A549 (cell line): Measurements from ENCODE around the gene CTNND1. TPM values are rescaled to one million over a fixed set of nuclear protein-coding genes. Genes with fewer than 3 reads are reported as not detected.
"Not testable (repeated sequence)": the region's sequence is repeated elsewhere in the genome, so short reads cannot be mapped to it uniquely, and the experiment has no call there.

ENCODE experiments used
- ATAC-seq, 2 experiments: fragments of 200-7000 bp in 1 of 2; fragments of >200 bp in 1 of 2; cut with Nextera tagmentation in 1 of 2; cut with Tn5 transposase in 1 of 2; 3 replicates each; pipeline versions ENCODE4 v1.8.0 to v1.9.1; 2018 to 2020; ENCODE audit warnings: mild to moderate bottlenecking in 1 of 2, moderate library complexity in 1 of 2
- CTCF ChIA-PET: fragments of 300-600 bp; sonication (Branson Sonifier 250); formaldehyde crosslinking; extraction: SDS; loops from one replicate; lab custom pipeline; 2021; ENCODE audit warnings: antibody characterized with exemption, inconsistent platforms; lab: Yijun Ruan, JAX
- POLR2A ChIA-PET: fragments of 350-600 bp; formaldehyde crosslinking; extraction: SDS; loops from one replicate; lab custom pipeline; 2021; ENCODE audit warnings: antibody characterized with exemption, inconsistent platforms; lab: Yijun Ruan, JAX
- DNase-seq, 2 experiments: peaks; one replicate each; pipeline versions ENCODE4 v3.0.0 to v3.0.0-alpha.2; 2011 to 2016; ENCODE audit warnings: low read depth in 1 of 2, low spot score in 1 of 2
- FAIRE-seq: peaks from 2 replicates; lab custom pipeline; 2011; peaks lifted over from hg19 to GRCh38; lab: Jason Lieb, UNC
- H3K27ac ChIP-seq, 2 experiments: fragments of >200 bp; sonication (Bioruptor Twin); formaldehyde crosslinking; 3 replicates each; pipeline ENCODE4 v1.5.1; 2016 to 2017
- H3K4me1 ChIP-seq: fragments of >200 bp; sonication (Bioruptor Twin); formaldehyde crosslinking; 3 replicates; pipeline ENCODE4 v1.6.1; 2016
- H3K4me2 ChIP-seq: fragments of >200 bp; sonication (Bioruptor Twin); formaldehyde crosslinking; 3 replicates; pipeline ENCODE4 v1.6.1; 2016
- H3K4me3 ChIP-seq: fragments of >200 bp; sonication (Bioruptor Twin); formaldehyde crosslinking; 3 replicates; pipeline ENCODE4 v1.5.1; 2016
- H3K9me3 ChIP-seq: fragments of >200 bp; sonication (Bioruptor Twin); formaldehyde crosslinking; 3 replicates; pipeline ENCODE4 v1.6.1; 2016
- BHLHE40 ChIP-seq: IDR thresholded peaks from 2 replicates; pipeline ENCODE4 v1.6.1; 2012; ENCODE audit warnings: low read depth, low read length, inconsistent platforms
- CEBPB ChIP-seq, 2 experiments: fragments of >200 bp in 1 of 2; sonication (Bioruptor Twin) in 1 of 2; formaldehyde crosslinking in 1 of 2; IDR thresholded peaks; 2 replicates each; pipeline ENCODE4 v1.6.1; 2012 to 2016
- CHD4 ChIP-seq: fragments of 200-600 bp; sonication (generic); IDR thresholded peaks from 2 replicates; pipeline ENCODE4 v1.6.1; 2016; ENCODE audit warnings: antibody characterized with exemption, mild to moderate bottlenecking, borderline replicate concordance
- EHF ChIP-seq: fragments of 250-450 bp; sonication (Bioruptor Pico); IDR thresholded peaks from 2 replicates; pipeline ENCODE4 v1.5.0; 2020; ENCODE audit warnings: mild to moderate bottlenecking
- GATA3 ChIP-seq: IDR thresholded peaks from 2 replicates; pipeline ENCODE4 v1.6.1; 2012; ENCODE audit warnings: borderline replicate concordance
- HOXB5 ChIP-seq: fragments of 250-450 bp; sonication (Bioruptor Pico); IDR thresholded peaks from 2 replicates; pipeline ENCODE4 v1.5.0; 2020; ENCODE audit warnings: mild to moderate bottlenecking, moderate library complexity
- JUN ChIP-seq, 2 experiments: fragments of >200 bp; sonication (Bioruptor Twin); formaldehyde crosslinking; IDR thresholded peaks; 2 replicates in 1 of 2; 3 replicates in 1 of 2; pipeline ENCODE4 v1.6.1; 2016 to 2017
- JUNB ChIP-seq: fragments of >200 bp; sonication (Bioruptor Twin); formaldehyde crosslinking; IDR thresholded peaks from 2 replicates; pipeline ENCODE4 v1.6.1; 2016
- KDM5A ChIP-seq: fragments of 200-600 bp; sonication (generic); IDR thresholded peaks from 2 replicates; pipeline ENCODE4 v1.6.1; 2016; ENCODE audit warnings: antibody characterized with exemption, mild to moderate bottlenecking
- MAZ ChIP-seq: fragments of 150-350 bp; IDR thresholded peaks from 2 replicates; pipeline ENCODE4 v1.6.1; 2014; ENCODE audit warnings: antibody characterized with exemption, low read depth, low read length, borderline replicate concordance
- NFE2L2 ChIP-seq: fragments of 150-350 bp; conservative IDR thresholded peaks from 2 replicates; pipeline ENCODE4 v1.6.1; 2014; ENCODE audit warnings: low read length
- NPAS2 ChIP-seq: fragments of 250-450 bp; sonication (Bioruptor Pico); IDR thresholded peaks from 2 replicates; pipeline ENCODE4 v1.8.0; 2022; ENCODE audit warnings: mild to moderate bottlenecking, moderate library complexity, borderline replicate concordance
- RAD21 ChIP-seq, 2 experiments: fragments of >200 bp in 1 of 2; sonication (Bioruptor Twin) in 1 of 2; formaldehyde crosslinking in 1 of 2; IDR thresholded peaks in 1 of 2; conservative IDR thresholded peaks in 1 of 2; 2 replicates in 1 of 2; 3 replicates in 1 of 2; pipeline ENCODE4 v1.6.1; 2012 to 2018; ENCODE audit warnings: inconsistent platforms in 1 of 2
- RARB ChIP-seq: fragments of 250-450 bp; sonication (Bioruptor Pico); IDR thresholded peaks from 2 replicates; pipeline ENCODE4 v1.8.0; 2021; ENCODE audit warnings: mild to moderate bottlenecking, moderate library complexity
- RFX5 ChIP-seq: fragments of 450-650 bp; IDR thresholded peaks from 2 replicates; pipeline ENCODE4 v1.7.1; 2014; ENCODE audit warnings: antibody characterized with exemption, mild to moderate bottlenecking, moderate library complexity
- TP53 ChIP-seq: fragments of 250-450 bp; sonication (Bioruptor Pico); IDR thresholded peaks from 2 replicates; pipeline ENCODE4 v1.5.0; 2021; ENCODE audit warnings: mild to moderate bottlenecking, moderate library complexity
- WGBS: methylation state at CpG from one replicate; pipeline ENCODE4 v1.1.6; 2017; ENCODE audit errors: missing lambda C conversion rate; 5-methylcytosine and 5-hydroxymethylcytosine counted together
- polyA plus RNA-seq, 4 experiments: library from polyadenylated mRNA; depleted of rRNA in 3 of 4; stranded (reverse); fragments of >200 nt; fragmentation: RNase III in 1 of 4; extraction: RNeasy Plus Mini Kit Qiagen cat#74134 plus additional on column Dnase treatment in 1 of 4; gene quantifications; 2 replicates in 3 of 4; 3 replicates in 1 of 4; pipeline ENCODE4 v1.2.3, GENCODE V29; 2011 to 2017
- TF ChIP-seq, protein P1 (sequence below): IDR thresholded peaks from 2 replicates; pipeline ENCODE4 v1.6.1; 2012; ENCODE audit warnings: low read depth, borderline replicate concordance
- TF ChIP-seq, protein P2 (sequence below): fragments of >200 bp; sonication (Bioruptor Twin); formaldehyde crosslinking; IDR thresholded peaks from 3 replicates; pipeline ENCODE4 v1.5.1; 2016
- TF ChIP-seq, protein P3 (sequence below): fragments of >200 bp; sonication (Bioruptor Twin); formaldehyde crosslinking; IDR thresholded peaks from 2 replicates; pipeline ENCODE4 v1.6.1; 2016
- TF ChIP-seq, protein P4 (sequence below): fragments of 200-600 bp; sonication (generic); IDR thresholded peaks from 2 replicates; pipeline ENCODE4 v1.6.1; 2016; ENCODE audit warnings: antibody characterized with exemption, mild to moderate bottlenecking, moderate library complexity

CTNND1 gene
- polyA plus RNA-seq, 2 of the 4 experiments (the other 2 are of a cell fraction): 72.8 to 146 TPM

DNA sequence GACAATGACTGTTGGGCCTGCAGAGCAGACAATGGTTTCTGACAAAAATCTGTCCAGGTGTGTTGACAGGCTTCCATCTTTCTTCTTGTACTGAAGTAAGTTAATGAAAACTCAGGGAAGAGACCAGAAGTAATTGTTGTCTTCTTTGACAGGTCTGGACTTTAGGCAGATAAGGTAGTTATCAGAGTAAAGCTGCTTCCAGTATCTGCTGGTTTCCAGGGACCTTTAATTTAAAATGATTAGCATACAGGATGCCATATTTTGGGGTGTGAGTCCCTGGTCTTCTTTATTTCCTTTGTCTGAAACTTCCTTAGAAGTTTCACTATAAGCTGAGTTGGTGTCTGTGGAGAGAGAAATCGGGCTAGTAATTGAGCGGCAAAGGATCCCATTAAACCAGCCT lies 47.8 kb upstream of the CTNND1 start:
- WGBS: 88% methylated on average over 2 of the region's 2 CpGs
- CTCF ChIA-PET: interaction anchor here (1.0 to 5.4 kb wide), 3 partner anchors 10 to 87 kb away, joined by 3 to 19 read pairs (median 5); no protein-coding TSS in a partner anchor
- peak overlapping the region; percentile 92 to 96; a peak in 3 of 6 replicates for H3K27ac ChIP-seq

DNA sequence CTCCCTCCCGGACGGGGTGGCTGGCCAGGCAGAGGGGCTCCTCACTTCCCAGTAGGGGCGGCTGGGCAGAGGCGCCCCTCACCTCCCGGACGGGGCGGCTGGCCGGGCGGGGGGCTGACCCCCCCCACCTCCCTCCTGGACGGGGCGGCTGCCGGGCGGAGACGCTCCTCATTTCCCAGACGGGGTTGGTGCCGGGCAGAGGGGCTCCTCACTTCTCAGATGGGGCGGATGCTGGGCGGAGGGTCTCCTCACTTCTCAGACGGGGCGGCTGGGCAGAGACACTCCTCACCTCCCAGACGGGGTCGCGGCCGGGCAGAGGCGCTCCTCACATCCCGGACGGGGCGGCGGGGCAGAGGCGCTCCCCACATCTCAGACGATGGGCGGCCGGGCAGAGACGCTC lies 44.9 kb upstream of the CTNND1 start:
- H3K27ac ChIP-seq, CTCF ChIA-PET, H3K4me3 ChIP-seq, H3K4me2 ChIP-seq, FAIRE-seq, POLR2A ChIA-PET, H3K9me3 ChIP-seq, DNase-seq, ATAC-seq: not testable (repeated sequence)
- peaks cover 18% of the 10 kb centered on the region for H3K4me1 ChIP-seq
- WGBS: 100% methylated on average over 7 of the region's 34 CpGs

More for the DNA sequence above, 47.8 kb upstream of the CTNND1 start:
- FAIRE-seq (no peak), ATAC-seq (no peak), DNase-seq (no peak)
- TF ChIP-seq BHLHE40: no peak
- TF ChIP-seq NFE2L2: no peak
- no peak for TF ChIP-seq GATA3
- TF ChIP-seq JUN (IDR thresholded peaks at IDR 0.05): no peak
- TF ChIP-seq, protein P1, sequence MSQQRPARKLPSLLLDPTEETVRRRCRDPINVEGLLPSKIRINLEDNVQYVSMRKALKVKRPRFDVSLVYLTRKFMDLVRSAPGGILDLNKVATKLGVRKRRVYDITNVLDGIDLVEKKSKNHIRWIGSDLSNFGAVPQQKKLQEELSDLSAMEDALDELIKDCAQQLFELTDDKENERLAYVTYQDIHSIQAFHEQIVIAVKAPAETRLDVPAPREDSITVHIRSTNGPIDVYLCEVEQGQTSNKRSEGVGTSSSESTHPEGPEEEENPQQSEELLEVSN: no peak
- TF ChIP-seq RFX5: no peak
- TF ChIP-seq RARB (CRISPR knock-in tag): no peak
- TF ChIP-seq TP53 (CRISPR knock-in tag): no peak
- TF ChIP-seq MAZ: no peak
- TF ChIP-seq RAD21 (conservative IDR thresholded peaks at IDR 0.05 in 1 of 2, IDR thresholded peaks at IDR 0.05 in 1 of 2): no peak
- TF ChIP-seq CHD4: no peak
- no peak for TF ChIP-seq NPAS2 (CRISPR knock-in tag)
- no peak for TF ChIP-seq CEBPB (IDR thresholded peaks at IDR 0.05)
- TF ChIP-seq, protein P2, sequence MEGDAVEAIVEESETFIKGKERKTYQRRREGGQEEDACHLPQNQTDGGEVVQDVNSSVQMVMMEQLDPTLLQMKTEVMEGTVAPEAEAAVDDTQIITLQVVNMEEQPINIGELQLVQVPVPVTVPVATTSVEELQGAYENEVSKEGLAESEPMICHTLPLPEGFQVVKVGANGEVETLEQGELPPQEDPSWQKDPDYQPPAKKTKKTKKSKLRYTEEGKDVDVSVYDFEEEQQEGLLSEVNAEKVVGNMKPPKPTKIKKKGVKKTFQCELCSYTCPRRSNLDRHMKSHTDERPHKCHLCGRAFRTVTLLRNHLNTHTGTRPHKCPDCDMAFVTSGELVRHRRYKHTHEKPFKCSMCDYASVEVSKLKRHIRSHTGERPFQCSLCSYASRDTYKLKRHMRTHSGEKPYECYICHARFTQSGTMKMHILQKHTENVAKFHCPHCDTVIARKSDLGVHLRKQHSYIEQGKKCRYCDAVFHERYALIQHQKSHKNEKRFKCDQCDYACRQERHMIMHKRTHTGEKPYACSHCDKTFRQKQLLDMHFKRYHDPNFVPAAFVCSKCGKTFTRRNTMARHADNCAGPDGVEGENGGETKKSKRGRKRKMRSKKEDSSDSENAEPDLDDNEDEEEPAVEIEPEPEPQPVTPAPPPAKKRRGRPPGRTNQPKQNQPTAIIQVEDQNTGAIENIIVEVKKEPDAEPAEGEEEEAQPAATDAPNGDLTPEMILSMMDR: no peak
- no peak for TF ChIP-seq EHF (CRISPR knock-in tag)
- no peak for TF ChIP-seq KDM5A
- no peak for TF ChIP-seq JUNB
- TF ChIP-seq, protein P3, sequence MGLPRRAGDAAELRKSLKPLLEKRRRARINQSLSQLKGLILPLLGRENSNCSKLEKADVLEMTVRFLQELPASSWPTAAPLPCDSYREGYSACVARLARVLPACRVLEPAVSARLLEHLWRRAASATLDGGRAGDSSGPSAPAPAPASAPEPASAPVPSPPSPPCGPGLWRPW: no peak
- TF ChIP-seq, protein P4, sequence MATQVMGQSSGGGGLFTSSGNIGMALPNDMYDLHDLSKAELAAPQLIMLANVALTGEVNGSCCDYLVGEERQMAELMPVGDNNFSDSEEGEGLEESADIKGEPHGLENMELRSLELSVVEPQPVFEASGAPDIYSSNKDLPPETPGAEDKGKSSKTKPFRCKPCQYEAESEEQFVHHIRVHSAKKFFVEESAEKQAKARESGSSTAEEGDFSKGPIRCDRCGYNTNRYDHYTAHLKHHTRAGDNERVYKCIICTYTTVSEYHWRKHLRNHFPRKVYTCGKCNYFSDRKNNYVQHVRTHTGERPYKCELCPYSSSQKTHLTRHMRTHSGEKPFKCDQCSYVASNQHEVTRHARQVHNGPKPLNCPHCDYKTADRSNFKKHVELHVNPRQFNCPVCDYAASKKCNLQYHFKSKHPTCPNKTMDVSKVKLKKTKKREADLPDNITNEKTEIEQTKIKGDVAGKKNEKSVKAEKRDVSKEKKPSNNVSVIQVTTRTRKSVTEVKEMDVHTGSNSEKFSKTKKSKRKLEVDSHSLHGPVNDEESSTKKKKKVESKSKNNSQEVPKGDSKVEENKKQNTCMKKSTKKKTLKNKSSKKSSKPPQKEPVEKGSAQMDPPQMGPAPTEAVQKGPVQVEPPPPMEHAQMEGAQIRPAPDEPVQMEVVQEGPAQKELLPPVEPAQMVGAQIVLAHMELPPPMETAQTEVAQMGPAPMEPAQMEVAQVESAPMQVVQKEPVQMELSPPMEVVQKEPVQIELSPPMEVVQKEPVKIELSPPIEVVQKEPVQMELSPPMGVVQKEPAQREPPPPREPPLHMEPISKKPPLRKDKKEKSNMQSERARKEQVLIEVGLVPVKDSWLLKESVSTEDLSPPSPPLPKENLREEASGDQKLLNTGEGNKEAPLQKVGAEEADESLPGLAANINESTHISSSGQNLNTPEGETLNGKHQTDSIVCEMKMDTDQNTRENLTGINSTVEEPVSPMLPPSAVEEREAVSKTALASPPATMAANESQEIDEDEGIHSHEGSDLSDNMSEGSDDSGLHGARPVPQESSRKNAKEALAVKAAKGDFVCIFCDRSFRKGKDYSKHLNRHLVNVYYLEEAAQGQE: no peak
- TF ChIP-seq HOXB5 (CRISPR knock-in tag): no peak
- POLR2A ChIA-PET: interaction anchor here (1.1 to 1.7 kb wide), 2 partner anchors 9 to 28 kb away, joined by 4 to 6 read pairs; partner anchors contain the start of gene SELENOH
- Histone ChIP-seq H3K4me3 (peak overlapping the region; percentile 95), H3K9me3 (no peaks in the 10 kb centered on the region), H3K4me2 (peak overlapping the region; percentile 93), H3K4me1 (peaks cover 32% of the 10 kb centered on the region)
